Heart left ventricle (tissue), 16 donors: ENCODE data around the gene PHLDA2. TPM values are rescaled to one million over a fixed set of nuclear protein-coding genes. Genes with fewer than 3 reads are reported as not detected.

ENCODE experiments used
- ATAC-seq, 4 donors: fragments of 200-7000 bp; cut with Tn5 transposase; one replicate each; pipeline ENCODE4 v1.9.1; 2020 to 2022; ENCODE audit warnings: moderate library complexity in 4 of 4, mild to moderate bottlenecking in 3 of 4, moderate number of reproducible peaks in 1 of 4
- DNase-seq, 5 donors: peaks; one replicate each; pipeline ENCODE4 v3.0.0-alpha.2; 2020
- H3K27ac ChIP-seq, 12 donors: fragments of 200-600 bp; sonication (generic) in 4 of 12; one replicate each; pipeline versions ENCODE4 v1.5.0 to v1.8.0; 2016 to 2022; ENCODE audit warnings: mild to moderate bottlenecking in 2 of 12
- H3K27me3 ChIP-seq, 9 donors: fragments of 200-600 bp; sonication (generic) in 2 of 9; one replicate each; pipeline versions ENCODE4 v1.5.1 to v1.8.0; 2016 to 2022; ENCODE audit warnings: mild to moderate bottlenecking in 3 of 9
- H3K36me3 ChIP-seq, 9 donors: fragments of 200-600 bp; sonication (generic) in 2 of 9; one replicate each; pipeline versions ENCODE4 v1.5.0 to v1.8.0; 2018 to 2022; ENCODE audit warnings: mild to moderate bottlenecking in 2 of 9
- H3K4me1 ChIP-seq, 12 donors: fragments of 200-600 bp; sonication (generic) in 4 of 12; one replicate each; pipeline versions ENCODE4 v1.5.0 to v1.8.0; 2016 to 2022; ENCODE audit warnings: mild to moderate bottlenecking in 3 of 12
- H3K4me3 ChIP-seq, 12 donors: fragments of 200-600 bp; sonication (generic) in 4 of 12; one replicate each; pipeline versions ENCODE4 v1.5.0 to v1.8.0; 2017 to 2022; ENCODE audit warnings: mild to moderate bottlenecking in 9 of 12, moderate library complexity in 4 of 12
- H3K9me3 ChIP-seq, 12 donors: fragments of 200-600 bp; sonication (generic) in 4 of 12; one replicate each; pipeline versions ENCODE4 v1.5.0 to v1.8.0; 2016 to 2022; ENCODE audit warnings: mild to moderate bottlenecking in 1 of 12
- POLR2A ChIP-seq, 2 donors: fragments of 450-650 bp; IDR thresholded peaks; one replicate each; pipeline ENCODE4 v1.6.1; 2017; ENCODE audit warnings: antibody characterized with exemption in 2 of 2, mild to moderate bottlenecking in 2 of 2, moderate library complexity in 2 of 2
- WGBS, 4 donors: extraction: QIAGEN DNeasy Blood & Tissue Kit in 2 of 4; methylation state at CpG; one replicate each; pipeline versions ENCODE4 v1.1.5 to v1.1.7; 2013 to 2018; 5-methylcytosine and 5-hydroxymethylcytosine counted together
- intact Hi-C, 10 donors: fragments of 100-400 bp; cut with DNase I; formaldehyde crosslinking; loops; one replicate each; pipeline versions ENCODE4 v1.11.1 to v1.14.2; 2022
- polyA plus RNA-seq, 2 donors: library from polyadenylated mRNA; stranded (reverse); fragments of 200-250 nt; gene quantifications; one replicate each; pipeline ENCODE4 v1.2.3, GENCODE V29; 2013
- total RNA-seq, 9 donors: library from RNA; depleted of rRNA in 2 of 9; stranded (reverse); fragments of >200 nt in 2 of 9; fragmentation: NEBNext Ultra II Directional in 3 of 9; extraction: Animal tissue kit (Norgen Biotek cat#: 25700) in 3 of 9; gene quantifications; one replicate each; pipeline versions ENCODE4 v1.1.0 to v1.2.4, GENCODE V29; 2016 to 2023
- TF ChIP-seq, protein P1 (sequence below), 12 donors: fragments of 200-600 bp; sonication (generic) in 4 of 12; IDR thresholded peaks; one replicate each; pipeline versions ENCODE4 v1.5.0 to v1.8.0; 2018 to 2022; ENCODE audit warnings: antibody characterized with exemption in 12 of 12, mild to moderate bottlenecking in 5 of 12
- donor health status: ischemic (EF 13 %, LVEDD 7.1; RV severe dilation, severe dysfunction).
- donor health status: healthy with polysubstance abuse.
- donor health status: DM: no; HTN: yes; CAD: no.
- donor health status: DM: no; HTN: no; CAD: no.
- donor health status: ischemic (EF 25% LVEDD 6.9; RV normal size, moderate dysfunction).
- donor health status: ischemic (EF 25% LVEDD 5.7; RV mildly dilated, moderate dysfunction).
- donor health status: healthy.
- donor health status: DM: yes; HTN: yes; CAD: no.
- donor health status: ischemic (EF 35%, LVEDD 5.7; RV mildly dilated, moderate dysfunction).
- donor health status: nonischemic (EF 11% LVEDD 7.7; RV severe dilation, severe dysfunction).
- donor health status: DM: yes; HTN: yes; CAD: no.
- donor health status: PGD.
- donor health status: ischemic (EF 29% LVEDD 5.4; RV normal size, mild dysfunction).
- donor health status: nonischemic (EF 23%, LVEDD 6.1; RV moderate dilation, normal function).

Gene PHLDA2
- total and polyA plus RNA-seq, 11 donors: 0.40 to 9.2 (median 1.0) TPM; not detected in 2

DNA sequence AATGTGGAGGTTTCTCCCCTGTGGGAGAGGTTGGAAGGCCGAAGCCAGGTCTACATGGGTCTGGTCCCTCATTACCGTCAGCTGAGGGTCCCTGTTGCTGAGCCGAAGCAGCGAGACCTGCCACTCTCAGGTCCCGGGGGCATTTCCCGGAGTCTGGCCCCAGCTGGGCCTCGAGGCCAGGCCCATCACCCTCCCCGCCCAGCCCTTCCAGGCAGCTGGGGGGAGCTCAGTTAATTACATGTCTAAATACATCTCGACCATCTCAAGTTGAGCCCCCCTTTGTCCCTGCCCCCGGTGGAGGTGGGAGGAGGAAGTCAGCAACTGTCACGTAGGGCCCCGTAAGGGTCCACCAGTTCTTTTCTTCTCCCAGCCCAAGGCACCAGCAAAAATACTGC, 47.2 kb downstream of the PHLDA2 start:
- ATAC-seq (peak in 1 of 4 donors; percentile 6), DNase-seq (peak in 1 of 5 donors; percentile 28)
- WGBS, 4 donors: 46 to 62% (median 54%) methylated on average over 10 to 12 of the region's 12 CpGs
- peaks cover 0 to 33% (median 17%) of the 10 kb centered on the region in 12 donors for H3K4me1 ChIP-seq
- H3K27me3 ChIP-seq: peaks cover 0 to 14% (median 0%) of the 10 kb centered on the region in 9 donors
- H3K36me3 ChIP-seq: peaks cover 0 to 4% (median 0%) of the 10 kb centered on the region in 9 donors
- intact Hi-C loops: loop anchor here in 7 of 10 donors (5.0 to 10.0 kb wide), 7 partner anchors 45 to 197 kb away; partner anchors contain the start of gene KCNQ1OT1 (in 4 of the 7)
- H3K27ac ChIP-seq: peak overlapping the region in 8 of 12 donors; percentile 9 to 78 (median 24)
- TF ChIP-seq POLR2A (IDR thresholded peaks at IDR 0.05): no peak
- TF ChIP-seq, protein P1, sequence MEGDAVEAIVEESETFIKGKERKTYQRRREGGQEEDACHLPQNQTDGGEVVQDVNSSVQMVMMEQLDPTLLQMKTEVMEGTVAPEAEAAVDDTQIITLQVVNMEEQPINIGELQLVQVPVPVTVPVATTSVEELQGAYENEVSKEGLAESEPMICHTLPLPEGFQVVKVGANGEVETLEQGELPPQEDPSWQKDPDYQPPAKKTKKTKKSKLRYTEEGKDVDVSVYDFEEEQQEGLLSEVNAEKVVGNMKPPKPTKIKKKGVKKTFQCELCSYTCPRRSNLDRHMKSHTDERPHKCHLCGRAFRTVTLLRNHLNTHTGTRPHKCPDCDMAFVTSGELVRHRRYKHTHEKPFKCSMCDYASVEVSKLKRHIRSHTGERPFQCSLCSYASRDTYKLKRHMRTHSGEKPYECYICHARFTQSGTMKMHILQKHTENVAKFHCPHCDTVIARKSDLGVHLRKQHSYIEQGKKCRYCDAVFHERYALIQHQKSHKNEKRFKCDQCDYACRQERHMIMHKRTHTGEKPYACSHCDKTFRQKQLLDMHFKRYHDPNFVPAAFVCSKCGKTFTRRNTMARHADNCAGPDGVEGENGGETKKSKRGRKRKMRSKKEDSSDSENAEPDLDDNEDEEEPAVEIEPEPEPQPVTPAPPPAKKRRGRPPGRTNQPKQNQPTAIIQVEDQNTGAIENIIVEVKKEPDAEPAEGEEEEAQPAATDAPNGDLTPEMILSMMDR (IDR thresholded peaks at IDR 0.05): no peak
- H3K4me3 ChIP-seq: peak overlapping the region in 4 of 12 donors; percentile 18 to 87 (median 86)
- peaks cover 0 to 9% (median 0%) of the 10 kb centered on the region in 12 donors for H3K9me3 ChIP-seq

DNA sequence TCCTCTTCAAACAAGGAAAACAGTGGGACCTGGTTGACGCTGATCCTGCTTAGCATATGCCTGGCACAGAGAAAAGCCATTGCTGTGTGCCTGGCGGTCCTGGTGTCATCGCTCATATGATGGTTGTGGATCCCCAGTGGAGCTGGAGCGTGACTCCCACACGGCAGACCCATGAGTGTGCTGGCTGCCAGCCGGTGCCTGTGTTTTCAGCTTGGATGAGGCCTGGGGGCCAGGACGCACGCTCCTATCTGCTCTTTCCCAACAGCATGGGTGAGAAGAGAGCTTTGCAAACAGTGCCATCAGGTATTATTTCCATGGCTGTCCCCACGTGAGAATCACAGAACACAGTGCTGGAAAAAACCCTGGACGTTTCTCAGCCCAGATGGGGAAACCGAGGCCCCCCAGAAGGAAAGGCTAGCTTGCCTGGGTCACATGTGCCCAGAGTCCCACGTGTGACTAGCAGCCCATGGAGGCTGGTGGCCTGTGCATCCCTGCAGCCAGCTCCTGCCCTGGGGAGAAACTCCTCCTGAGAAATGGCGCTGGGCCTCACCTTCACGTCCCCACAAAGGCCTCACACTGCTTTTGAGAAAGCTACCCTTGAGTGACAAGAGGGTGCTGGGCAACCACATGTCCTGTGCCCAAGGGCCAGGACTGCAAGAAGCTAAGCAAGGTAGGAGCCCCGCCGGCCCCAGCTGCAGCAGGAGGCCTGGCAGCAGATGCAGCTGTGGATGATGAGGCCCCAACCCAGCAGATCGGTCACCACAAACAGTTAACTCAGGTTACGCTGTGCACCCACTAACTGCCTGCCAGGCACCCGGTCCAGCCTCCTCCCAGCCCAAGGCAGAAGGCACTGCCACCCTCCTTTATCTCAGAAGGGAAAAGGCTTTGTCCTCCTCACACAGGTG, 47.9 kb downstream of the PHLDA2 start:
- DNase-seq: no peak
- WGBS, 4 donors: 83 to 90% (median 85%) methylated on average over 11 to 19 of the region's 19 CpGs

DNA sequence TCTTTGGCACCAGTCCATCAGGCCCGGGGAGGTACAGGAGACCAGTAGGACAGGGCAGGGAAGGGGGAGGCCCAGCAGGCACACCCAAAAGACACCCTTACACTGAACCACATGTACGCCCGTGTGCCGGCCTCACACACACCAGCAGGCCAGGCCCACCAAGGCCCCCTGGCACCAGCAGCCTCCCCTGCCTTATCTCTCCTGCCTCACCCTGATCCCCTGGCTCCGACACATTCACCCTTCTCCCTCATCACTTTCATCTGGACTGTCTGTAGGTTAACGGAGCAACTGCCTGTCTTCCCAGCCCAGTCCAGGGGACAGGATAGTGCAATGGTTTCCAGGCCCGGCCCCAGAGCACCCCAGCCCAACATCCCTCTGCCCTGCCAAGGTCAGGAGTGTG, 48.6 kb downstream of the PHLDA2 start:
- H3K36me3 ChIP-seq: peaks cover 0 to 4% (median 0%) of the 10 kb centered on the region in 9 donors
- WGBS, 4 donors: 80 to 87% (median 82%) methylated on average over 7 of the region's 7 CpGs
- H3K9me3 ChIP-seq: peaks cover 0 to 9% (median 0%) of the 10 kb centered on the region in 12 donors
- H3K27ac ChIP-seq: no peak overlapping the region
- intact Hi-C loops: loop anchor here in 7 of 10 donors (5.0 to 10.0 kb wide), 7 partner anchors 43 to 196 kb away; partner anchors contain the start of gene KCNQ1OT1 (in 4 of the 7)
- TF ChIP-seq, protein P1 (IDR thresholded peaks at IDR 0.05): no peak
- TF ChIP-seq POLR2A (IDR thresholded peaks at IDR 0.05): no peak
- ATAC-seq (no peak), DNase-seq (no peak)
- peaks cover 0 to 28% (median 12%) of the 10 kb centered on the region in 12 donors for H3K4me1 ChIP-seq
- H3K27me3 ChIP-seq: peaks cover 0 to 14% (median 0%) of the 10 kb centered on the region in 9 donors
- no peak overlapping the region for H3K4me3 ChIP-seq

More for the DNA sequence above, 47.9 kb downstream of the PHLDA2 start:
- Histone ChIP-seq H3K27ac (peak overlapping the region in 6 of 12 donors; percentile 9 to 78 (median 28)), H3K27me3 (peaks cover 0 to 14% (median 0%) of the 10 kb centered on the region in 9 donors), H3K4me3 (peak overlapping the region in 1 of 12 donors; percentile 18), H3K4me1 (peaks cover 0 to 31% (median 14%) of the 10 kb centered on the region in 12 donors), H3K9me3 (peaks cover 0 to 9% (median 0%) of the 10 kb centered on the region in 12 donors), H3K36me3 (peaks cover 0 to 4% (median 0%) of the 10 kb centered on the region in 9 donors)
- no peak for ATAC-seq
- intact Hi-C loops: loop anchor here in 7 of 10 donors (5.0 to 10.0 kb wide), 7 partner anchors 44 to 197 kb away; partner anchors contain the start of gene KCNQ1OT1 (in 4 of the 7)
- TF ChIP-seq, protein P1 (IDR thresholded peaks at IDR 0.05): no peak
- no peak for TF ChIP-seq POLR2A (IDR thresholded peaks at IDR 0.05)
